HG02623 (cell line): ENCODE measurements around the gene TEX48.

ENCODE experiments used
- ATAC-seq: cut with Tn5 transposase; IDR thresholded peaks from one replicate; pipeline ENCODE4 v1.9.1; 2021; ENCODE audit warnings: moderate library complexity; ENCODE audit not compliant: unreplicated experiment

TEX48 gene, protein sequence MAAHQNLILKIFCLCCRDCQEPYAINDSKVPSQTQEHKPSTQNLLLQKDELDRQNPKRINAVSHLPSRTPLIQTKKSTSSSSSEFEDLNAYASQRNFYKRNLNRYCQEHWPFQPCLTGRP

DNA sequence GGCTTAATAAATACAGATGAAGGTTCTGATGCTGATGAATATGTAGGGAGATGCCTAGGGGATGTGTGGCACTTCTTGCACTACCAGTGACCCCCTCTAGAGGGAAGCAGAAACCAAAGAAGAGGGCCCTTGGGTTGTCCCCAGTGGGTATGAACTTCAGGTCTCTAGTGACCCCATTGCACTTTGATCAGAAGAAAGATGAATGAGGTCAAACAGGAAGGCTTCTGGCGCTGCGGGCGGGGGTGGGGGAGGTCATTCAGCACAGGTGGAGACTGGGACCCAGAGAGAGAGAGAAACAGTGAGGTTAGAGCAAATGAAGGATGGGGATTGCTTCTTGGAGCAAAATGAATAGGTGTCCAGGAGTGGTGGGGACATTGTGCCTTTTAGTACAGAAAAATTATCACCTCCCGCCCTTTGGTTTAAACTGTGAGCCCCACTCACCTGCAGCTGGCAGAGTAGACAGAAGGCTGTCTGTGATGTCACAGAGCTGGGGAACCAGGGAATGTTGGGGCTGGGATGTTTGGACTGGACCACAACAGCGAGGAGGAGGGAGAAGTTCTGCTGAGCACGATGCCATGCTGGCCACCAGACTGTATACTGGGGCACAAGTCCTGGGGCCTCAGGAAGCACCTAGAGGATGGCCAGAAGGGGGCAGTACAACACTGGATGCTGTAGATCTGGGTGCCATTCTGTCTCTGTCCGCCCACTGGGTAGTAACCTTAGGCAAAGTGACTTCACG lies at the start of gene TEX48:
Gene TEX48, minus strand, starts transcription at position 599 of the 739 bp plus-strand sequence. CDS start 10,469 bp downstream, outside the sequence.
- peak; percentile 90 for ATAC-seq

- ATAC-seq, result no peak
Measured at GRCh38 chr9:114731701-114732100, 49.7 kb upstream of the TEX48 start.

DNA sequence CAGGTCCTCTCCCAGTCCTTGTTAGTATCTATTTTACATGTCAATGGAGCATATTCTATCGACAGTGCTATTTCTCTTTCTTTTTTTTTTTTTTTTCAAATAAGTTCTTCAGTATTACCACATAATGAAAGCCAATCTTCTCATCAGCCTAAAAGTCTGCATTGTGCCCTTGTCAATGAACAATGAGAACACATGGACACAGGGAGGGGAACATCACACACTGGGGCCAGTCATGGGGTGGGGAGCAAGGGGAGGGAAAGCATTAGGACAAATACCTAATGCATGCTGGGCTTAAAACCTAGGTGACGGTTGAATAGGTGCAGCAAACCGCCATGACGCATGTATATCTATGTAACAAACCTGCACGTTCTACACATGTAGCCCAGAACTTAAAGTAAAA lies 47.7 kb upstream of the TEX48 start:
- ATAC-seq, result no peak

DNA sequence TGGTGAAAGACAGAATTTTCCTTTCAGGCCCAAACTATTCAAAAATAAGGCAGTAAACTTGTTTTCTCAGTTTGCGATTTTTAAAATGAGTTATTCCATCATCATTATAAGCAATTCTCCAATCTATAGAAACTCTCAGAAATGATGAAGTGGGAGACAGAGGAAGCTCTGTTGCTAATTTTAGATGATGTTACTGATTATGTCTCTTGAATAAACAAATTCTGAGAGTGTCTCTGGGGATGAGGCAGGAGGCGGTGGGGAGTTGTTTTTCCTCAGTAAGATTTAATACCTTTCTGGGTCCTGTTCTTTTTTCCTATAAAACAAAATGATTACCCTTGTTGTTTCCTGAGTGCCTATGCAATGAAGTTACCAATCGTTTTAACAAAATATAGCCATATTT lies 43.9 kb upstream of the TEX48 start:
- ATAC-seq, result no peak

DNA sequence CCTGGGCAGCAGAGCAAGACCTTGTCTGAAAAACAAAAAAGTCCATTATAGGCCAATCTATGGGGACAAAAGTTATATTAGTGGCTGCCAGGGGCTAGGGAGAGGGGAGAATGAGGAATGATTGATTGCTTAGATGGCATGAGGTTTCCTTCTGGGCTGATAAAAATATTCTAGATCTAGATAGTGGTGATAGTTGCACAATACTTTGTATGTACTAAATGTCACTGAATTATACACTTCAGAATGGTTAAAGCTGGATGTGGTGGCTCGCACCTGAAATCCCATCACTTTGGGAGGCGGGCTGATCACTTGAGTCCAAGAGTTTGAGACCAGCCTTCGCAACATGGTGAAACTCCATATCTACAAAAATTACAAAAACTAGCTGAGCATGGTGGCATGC lies 42.8 kb upstream of the TEX48 start:
- ATAC-seq, result no peak

- ATAC-seq, result no peak
Measured at GRCh38 chr9:114723931-114724330, 41.9 kb upstream of the TEX48 start.

GRCh38 chr9:114722937-114723620 lies 41.1 kb upstream of the TEX48 start:
- no peak for ATAC-seq

- no peak for ATAC-seq
Measured at GRCh38 chr9:114722081-114722621, 40.2 kb upstream of the TEX48 start.

DNA sequence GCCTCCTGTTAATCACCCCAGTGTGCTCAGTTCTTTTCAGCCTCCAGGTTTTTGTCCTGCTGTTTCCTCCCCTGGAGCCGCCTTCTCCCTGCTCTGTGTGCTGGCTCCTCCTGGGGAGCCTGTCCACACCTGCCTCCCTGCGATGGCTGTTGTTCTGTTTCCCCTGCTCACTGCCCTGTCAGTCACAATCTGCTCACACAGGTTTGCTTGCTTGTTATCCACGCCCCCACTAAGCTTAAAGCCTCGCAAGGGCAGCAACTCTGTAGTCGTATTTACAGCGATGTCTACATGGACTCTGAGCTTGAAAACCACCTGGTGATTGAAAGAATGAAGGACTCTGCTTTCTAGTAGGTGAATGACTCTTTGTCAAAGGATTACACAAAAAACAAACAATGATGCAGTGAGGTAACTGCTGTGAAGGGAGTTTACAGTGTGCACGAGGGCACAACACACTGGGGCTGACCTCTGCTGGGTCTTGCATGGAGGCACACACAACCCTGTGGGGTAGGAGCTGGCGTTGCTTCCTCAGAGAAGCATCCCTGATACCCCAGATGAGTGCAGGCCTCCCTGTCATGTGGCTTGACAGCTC lies 39.6 kb upstream of the TEX48 start:
- ATAC-seq, result no peak

DNA sequence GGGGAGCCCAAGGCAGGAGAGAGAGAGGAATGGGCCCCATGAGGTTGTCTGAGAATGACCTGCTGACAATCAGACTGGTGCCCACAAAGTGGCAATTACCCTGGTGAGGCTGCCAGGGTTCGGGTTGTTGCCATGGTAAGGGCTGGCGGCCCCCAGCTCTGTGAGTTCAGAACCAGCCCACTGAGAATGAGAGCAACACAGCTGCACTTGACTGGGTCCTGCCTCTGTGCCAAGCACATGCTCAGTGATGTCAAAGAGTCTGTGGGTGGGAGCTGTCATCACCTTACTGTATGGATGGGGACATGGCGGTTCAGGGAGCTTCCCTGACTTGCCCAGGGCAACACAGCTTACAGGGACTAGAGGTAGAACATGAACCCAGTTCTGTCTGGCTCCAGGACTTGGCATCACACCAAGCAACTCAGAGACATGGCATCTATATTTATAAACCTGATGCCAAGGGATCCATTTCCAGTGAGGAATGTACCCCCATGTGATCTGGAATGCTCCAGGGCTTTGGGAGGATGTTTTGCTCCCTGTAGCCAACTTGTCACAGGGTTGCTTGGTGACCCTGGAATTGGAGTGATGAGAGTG lies 38.2 kb upstream of the TEX48 start:
- ATAC-seq, result no peak

DNA sequence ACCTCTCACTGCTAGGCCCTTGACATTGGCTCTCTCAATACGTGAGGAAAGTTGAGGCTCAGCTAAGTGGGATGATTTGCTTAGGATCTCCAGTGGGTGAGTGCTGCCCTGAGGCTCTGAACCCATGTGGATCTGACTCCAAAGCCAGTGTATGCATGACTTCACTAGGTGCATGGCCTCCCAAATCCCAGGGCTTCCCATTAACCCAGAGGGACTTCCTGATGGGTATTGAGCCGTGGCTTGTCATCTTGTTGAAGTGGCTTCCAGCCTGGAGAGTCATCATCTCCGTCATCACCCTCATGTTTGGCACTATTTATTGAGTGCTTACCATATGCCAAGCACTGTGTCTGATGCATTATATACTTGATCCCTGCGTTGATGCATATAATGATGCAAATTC lies 37.3 kb upstream of the TEX48 start:
- no peak for ATAC-seq

- no peak for ATAC-seq
Measured at GRCh38 chr9:114718801-114719221, 36.8 kb upstream of the TEX48 start.

- no peak for ATAC-seq
Measured at GRCh38 chr9:114717908-114718486, 36.0 kb upstream of the TEX48 start.

DNA sequence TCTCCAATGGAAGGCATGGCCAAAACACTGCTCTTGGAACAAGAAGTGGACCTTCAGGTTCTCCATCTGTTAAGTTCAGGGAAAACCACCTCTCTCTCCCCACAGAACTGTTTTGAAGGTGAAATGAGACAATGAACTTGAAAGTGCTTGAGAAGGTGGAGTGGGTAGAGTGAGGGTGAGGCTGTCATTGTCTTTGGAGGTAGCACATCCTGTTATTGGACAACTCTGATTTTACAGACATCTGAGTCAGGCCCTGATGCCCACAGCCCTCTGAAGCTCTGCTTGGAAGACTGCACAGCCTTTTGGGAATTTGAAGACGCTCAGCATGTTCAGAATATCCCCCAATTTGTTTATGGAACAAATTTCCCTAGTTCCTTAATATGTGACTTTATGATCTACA lies 27.6 kb upstream of the TEX48 start:
- no peak for ATAC-seq

GRCh38 chr9:114706711-114707110 lies 24.7 kb upstream of the TEX48 start:
- ATAC-seq, result no peak

- ATAC-seq, result no peak
Measured at GRCh38 chr9:114701988-114702387, 20.0 kb upstream of the TEX48 start.

GRCh38 chr9:114697951-114698351 lies 16.0 kb upstream of the TEX48 start:
- ATAC-seq, result peak; percentile 35

DNA sequence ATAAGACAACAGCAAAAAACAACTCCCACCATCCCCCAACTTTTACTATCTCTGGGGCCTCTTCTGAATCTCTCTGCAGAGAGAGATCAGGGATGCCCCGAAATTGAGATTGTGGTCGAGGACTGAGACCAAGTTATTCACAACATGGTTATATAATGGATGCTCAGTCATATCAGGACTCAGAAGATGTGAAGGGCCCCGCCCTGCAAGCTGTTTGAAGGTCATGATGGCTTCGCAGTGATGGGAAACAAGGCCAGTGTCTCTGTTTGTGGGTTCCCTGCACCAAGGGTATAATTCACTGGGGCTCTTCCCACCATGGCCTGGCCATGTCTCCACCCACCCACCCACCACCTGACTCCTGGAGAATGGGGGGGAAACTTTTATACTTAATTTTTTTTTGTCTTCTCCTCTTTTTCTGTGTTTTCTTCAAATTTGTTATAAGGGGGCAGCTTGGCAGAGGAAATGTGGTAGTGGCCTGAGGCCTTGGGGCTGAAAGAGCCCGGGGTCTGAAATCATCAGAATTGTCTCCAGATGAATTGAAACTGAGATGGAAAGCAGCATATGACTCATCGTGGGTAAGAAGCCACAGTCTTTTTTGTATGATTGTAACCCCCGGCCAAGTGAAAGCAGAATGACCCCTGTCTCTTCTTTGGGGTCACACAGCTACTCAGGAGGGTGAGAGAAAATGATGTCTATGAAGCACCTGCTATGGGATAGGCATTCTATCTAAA lies 15.0 kb upstream of the TEX48 start:
- peak; percentile 59 for ATAC-seq

GRCh38 chr9:114695948-114696347 lies 14.0 kb upstream of the TEX48 start:
- no peak for ATAC-seq

DNA sequence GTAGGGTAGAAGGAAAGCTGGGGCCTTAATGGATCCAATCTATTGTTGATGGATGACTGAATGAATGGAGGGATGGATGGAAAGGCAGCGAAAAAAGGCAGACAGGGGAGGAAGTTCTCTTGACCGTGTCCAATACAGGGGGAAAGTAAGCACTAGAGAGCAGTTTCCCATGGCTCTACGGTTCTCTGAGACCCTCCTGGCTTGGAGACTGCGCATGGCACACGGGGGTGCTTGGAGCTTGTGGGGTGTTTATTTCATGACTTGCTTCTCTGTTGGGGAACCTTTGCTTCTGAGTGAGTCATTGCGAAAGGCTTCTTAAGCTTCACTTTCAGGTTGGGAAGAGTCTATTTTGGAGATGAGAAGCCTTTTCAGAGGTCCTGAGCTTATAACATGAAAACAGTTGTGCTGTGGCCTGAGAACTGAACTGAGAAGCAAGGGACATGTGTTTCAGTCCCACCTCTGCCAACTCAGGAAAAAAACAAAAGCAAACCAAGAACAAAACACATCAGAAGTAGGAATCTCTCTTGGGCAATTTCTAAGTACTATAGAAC lies 12.8 kb upstream of the TEX48 start:
- no peak for ATAC-seq
